Loucy (cell line): ENCODE results near the gene CAPN7.

Source experiments
- EZH2phosphoT487 ChIP-seq: fragments of 200-600 bp; IDR thresholded peaks from 2 replicates; pipeline ENCODE4 v1.6.1; 2018; ENCODE audit warnings: antibody characterized with exemption, mild to moderate bottlenecking, moderate library complexity, borderline replicate concordance
- TF ChIP-seq, protein P1 (sequence below): fragments of 200-600 bp; sonication (generic); conservative IDR thresholded peaks from 2 replicates; pipeline ENCODE4 v1.5.1; 2014; ENCODE audit warnings: mild to moderate bottlenecking, antibody characterized with exemption, low read length

- TF ChIP-seq, protein P1, sequence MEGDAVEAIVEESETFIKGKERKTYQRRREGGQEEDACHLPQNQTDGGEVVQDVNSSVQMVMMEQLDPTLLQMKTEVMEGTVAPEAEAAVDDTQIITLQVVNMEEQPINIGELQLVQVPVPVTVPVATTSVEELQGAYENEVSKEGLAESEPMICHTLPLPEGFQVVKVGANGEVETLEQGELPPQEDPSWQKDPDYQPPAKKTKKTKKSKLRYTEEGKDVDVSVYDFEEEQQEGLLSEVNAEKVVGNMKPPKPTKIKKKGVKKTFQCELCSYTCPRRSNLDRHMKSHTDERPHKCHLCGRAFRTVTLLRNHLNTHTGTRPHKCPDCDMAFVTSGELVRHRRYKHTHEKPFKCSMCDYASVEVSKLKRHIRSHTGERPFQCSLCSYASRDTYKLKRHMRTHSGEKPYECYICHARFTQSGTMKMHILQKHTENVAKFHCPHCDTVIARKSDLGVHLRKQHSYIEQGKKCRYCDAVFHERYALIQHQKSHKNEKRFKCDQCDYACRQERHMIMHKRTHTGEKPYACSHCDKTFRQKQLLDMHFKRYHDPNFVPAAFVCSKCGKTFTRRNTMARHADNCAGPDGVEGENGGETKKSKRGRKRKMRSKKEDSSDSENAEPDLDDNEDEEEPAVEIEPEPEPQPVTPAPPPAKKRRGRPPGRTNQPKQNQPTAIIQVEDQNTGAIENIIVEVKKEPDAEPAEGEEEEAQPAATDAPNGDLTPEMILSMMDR: no peak
- no peak for TF ChIP-seq EZH2phosphoT487
These were observed 81.7 kb downstream of the CAPN7 start for GRCh38 chr3:15287565-15288330.
